Measurements from ENCODE around the gene TOMM7. TPM values are rescaled to one million over a fixed set of nuclear protein-coding genes. Genes with fewer than 3 reads are reported as not detected.

TOMM7 gene
- total and polyA plus RNA-seq, 9 of the 15 experiments (the other 6 are each of a cell fraction or from before 2014, with no cell fraction given): 283 to 1,717 (median 638) TPM

DNA sequence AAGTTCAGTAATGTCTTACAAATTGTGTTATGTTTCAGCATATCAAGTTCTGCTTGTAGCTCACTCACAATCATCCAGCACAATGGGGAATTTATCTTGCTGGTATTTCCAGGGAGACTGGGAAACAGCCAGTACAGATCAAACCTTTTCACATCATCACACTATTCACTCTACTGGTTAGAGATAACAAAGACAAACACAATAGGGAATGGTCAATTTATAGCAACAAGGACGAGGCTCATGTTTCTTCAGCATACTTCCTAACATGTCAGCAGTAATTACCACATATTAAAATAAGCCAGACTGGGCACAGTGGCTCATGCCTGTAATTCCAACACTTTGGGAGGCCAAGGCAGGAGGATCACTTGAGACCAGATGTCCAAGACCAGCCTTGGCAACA, 38.3 kb downstream of the TOMM7 start:
- intact Hi-C loops (cut with micrococcal nuclease) (loop anchor here (5.0 kb wide), 1 partner anchor 273 kb away; no protein-coding TSS in a partner anchor), in situ Hi-C loops (cut with MboI) (no loop called here)
- Histone ChIP-seq H3K9me3 (replicated peaks; ENCODE audit: control insufficient read depth, insufficient read depth, low read depth, low read length) (no peaks in the 10 kb centered on the region), H3K79me2 (ENCODE audit: control insufficient read depth, insufficient read depth, low read length) (no peaks in the 10 kb centered on the region), H3K36me3 (ENCODE audit: control insufficient read depth, insufficient read depth, low read length) (no peaks in the 10 kb centered on the region), H2AFZ (ENCODE audit: low read depth, low read length) (no peak overlapping the region), H3K9ac (ENCODE audit: insufficient read depth in 1 of 2, low read depth in 2 of 2, low read length in 2 of 2) (no peak overlapping the region), H3K4me1 (replicated peaks in 1 of 2; ENCODE audit: control insufficient read depth in 2 of 2, insufficient read depth in 2 of 2, low read length in 2 of 2) (peaks cover 0 to 5% of the 10 kb centered on the region in 2 experiments; a peak in 1 of 5 replicates), H3K27me3 (ENCODE audit: control insufficient read depth in 2 of 2, insufficient read depth in 2 of 2, low read length in 2 of 2) (no peaks in the 10 kb centered on the region), H3K4me3 (no peak overlapping the region), H4K20me1 (replicated peaks; ENCODE audit: control insufficient read depth, insufficient read depth, low read length) (no peaks in the 10 kb centered on the region), H3K27ac (ENCODE audit: extremely low read depth, low read depth, low read length) (no peak overlapping the region), H3K9me1 (ENCODE audit: control insufficient read depth, insufficient read depth, low read length) (no peaks in the 10 kb centered on the region), H3K4me2 (ENCODE audit: insufficient read depth, low read length) (no peak overlapping the region)
- TF ChIP-seq NCOA1 (IDR thresholded peaks at IDR 0.05; ENCODE audit: low read depth) (no peak), XRCC3 (IDR thresholded peaks at IDR 0.05) (no peak), FOXK2 (conservative IDR thresholded peaks at IDR 0.05 in 1 of 2, IDR thresholded peaks at IDR 0.05 in 1 of 2; ENCODE audit: low read depth in 2 of 2) (no peak), YY1 (IDR thresholded peaks at IDR 0.05; ENCODE audit: borderline replicate concordance in 1 of 3, control insufficient read depth in 1 of 3, extremely low read depth in 1 of 3, insufficient read depth in 3 of 3, insufficient read length in 1 of 3, insufficient replicate concordance in 2 of 3, low read depth in 1 of 3, low read length in 2 of 3) (no peak), FOXM1 (IDR thresholded peaks at IDR 0.05; ENCODE audit: low read depth) (no peak), FOXM1 (CRISPR knock-in tag; IDR thresholded peaks at IDR 0.05; ENCODE audit: low read depth) (no peak), SREBF2 (CRISPR knock-in tag; IDR thresholded peaks at IDR 0.05) (no peak)
- TF ChIP-seq, protein P1, sequence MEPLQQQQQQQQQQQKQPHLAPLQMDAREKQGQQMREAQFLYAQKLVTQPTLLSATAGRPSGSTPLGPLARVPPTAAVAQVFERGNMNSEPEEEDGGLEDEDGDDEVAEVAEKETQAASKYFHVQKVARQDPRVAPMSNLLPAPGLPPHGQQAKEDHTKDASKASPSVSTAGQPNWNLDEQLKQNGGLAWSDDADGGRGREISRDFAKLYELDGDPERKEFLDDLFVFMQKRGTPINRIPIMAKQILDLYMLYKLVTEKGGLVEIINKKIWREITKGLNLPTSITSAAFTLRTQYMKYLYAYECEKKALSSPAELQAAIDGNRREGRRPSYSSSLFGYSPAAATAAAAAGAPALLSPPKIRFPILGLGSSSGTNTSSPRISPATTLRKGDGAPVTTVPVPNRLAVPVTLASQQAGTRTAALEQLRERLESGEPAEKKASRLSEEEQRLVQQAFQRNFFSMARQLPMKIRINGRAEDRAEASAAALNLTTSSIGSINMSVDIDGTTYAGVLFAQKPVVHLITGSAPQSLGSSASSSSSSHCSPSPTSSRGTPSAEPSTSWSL (CRISPR knock-in tag; IDR thresholded peaks at IDR 0.05; ENCODE audit: borderline replicate concordance): no peak
- DNase-seq (ENCODE audit: extremely low read depth in 1 of 4, low spot score in 3 of 4) (no peak), ATAC-seq (no peak), FAIRE-seq (no peak)
- POLR2A ChIA-PET: interaction anchor here (0.6 kb wide), 2 partner anchors 67 to 103 kb away, joined by 3 to 4 read pairs; no protein-coding TSS in a partner anchor
- no TSS peak for BruUV-seq (replicated peaks)
- CTCF ChIA-PET (ENCODE audit: low intra/inter-chr PET ratio): no interaction called here
- 0% methylated on average over 1 of the region's 1 CpG for WGBS (ENCODE audit: insufficient coverage, low coverage, missing lambda C conversion rate)

Data from K562 (cell line).